H1 (cell line): ENCODE data around the gene BMP4. TPM values are rescaled to one million over a fixed set of nuclear protein-coding genes. Genes with fewer than 3 reads are reported as not detected.

Source experiments
- CREB1 ChIP-seq: IDR thresholded peaks from 2 replicates; pipeline ENCODE4 v1.6.1; 2012; ENCODE audit warnings: inconsistent platforms
- E2F6 ChIP-seq: IDR thresholded peaks from 2 replicates; pipeline ENCODE4 v1.6.1; 2012; ENCODE audit warnings: inconsistent platforms
- JUND ChIP-seq: IDR thresholded peaks from 2 replicates; pipeline ENCODE4 v1.6.1; 2011; ENCODE audit warnings: mild to moderate bottlenecking, improper control_type of control experiment, low read length
- NRF1 ChIP-seq: IDR thresholded peaks from 2 replicates; pipeline ENCODE4 v1.6.1; 2011; ENCODE audit warnings: mild to moderate bottlenecking, low read depth, low read length, improper control_type of control experiment
- RBBP5 ChIP-seq: IDR thresholded peaks from 2 replicates; pipeline ENCODE4 v1.7.1; 2012; ENCODE audit warnings: low read depth, mild to moderate bottlenecking, inconsistent platforms, low read length, moderate library complexity, borderline replicate concordance
- RFX5 ChIP-seq: IDR thresholded peaks from 2 replicates; pipeline ENCODE4 v1.6.1; 2011; ENCODE audit warnings: low read depth, low read length, improper control_type of control experiment, borderline replicate concordance
- RXRA ChIP-seq: IDR thresholded peaks from 2 replicates; pipeline ENCODE4 v1.6.1; 2011; ENCODE audit warnings: low read depth, mild to moderate bottlenecking, low read length, moderate library complexity; ENCODE audit not compliant: insufficient read depth
- SP4 ChIP-seq: IDR thresholded peaks from 2 replicates; pipeline ENCODE4 v1.6.1; 2012; ENCODE audit warnings: low read length, inconsistent platforms
- SUZ12 ChIP-seq: fragments of 200-600 bp; sonication (generic); IDR thresholded peaks from 2 replicates; pipeline ENCODE4 v1.6.1; 2012; ENCODE audit warnings: mild to moderate bottlenecking, inconsistent platforms, low read length, moderate library complexity, mixed read lengths
- TBP ChIP-seq: IDR thresholded peaks from 2 replicates; pipeline ENCODE4 v1.6.1; 2011; ENCODE audit warnings: low read depth, low read length, improper control_type of control experiment
- polyA plus RNA-seq, 7 experiments: library from polyadenylated mRNA; depleted of rRNA in 3 of 7; stranded (reverse) in 5 of 7; unstranded in 2 of 7; fragments of >200 nt in 5 of 7; fragments of 200-250 nt in 2 of 7; gene quantifications; 1 replicate in 5 of 7; 2 replicates in 1 of 7; 4 replicates in 1 of 7; pipeline versions ENCODE4 v1.2.1 to v1.2.3, GENCODE V29; 2011 to 2013; ENCODE audit warnings: missing spikeins in 2 of 7, mixed read lengths in 2 of 7
- total RNA-seq: library from RNA; stranded (reverse); fragmentation: NEBNext Ultra II Directional; extraction: Animal tissue kit (Norgen Biotek cat#: 25700); gene quantifications from 2 replicates; pipeline ENCODE4 v1.2.1, GENCODE V29; 2021

The BMP4 gene
- total and polyA plus RNA-seq, 2 of the 8 experiments (the other 6 are each of a cell fraction or from before 2014, with no cell fraction given): 2.3 to 5.4 TPM

DNA sequence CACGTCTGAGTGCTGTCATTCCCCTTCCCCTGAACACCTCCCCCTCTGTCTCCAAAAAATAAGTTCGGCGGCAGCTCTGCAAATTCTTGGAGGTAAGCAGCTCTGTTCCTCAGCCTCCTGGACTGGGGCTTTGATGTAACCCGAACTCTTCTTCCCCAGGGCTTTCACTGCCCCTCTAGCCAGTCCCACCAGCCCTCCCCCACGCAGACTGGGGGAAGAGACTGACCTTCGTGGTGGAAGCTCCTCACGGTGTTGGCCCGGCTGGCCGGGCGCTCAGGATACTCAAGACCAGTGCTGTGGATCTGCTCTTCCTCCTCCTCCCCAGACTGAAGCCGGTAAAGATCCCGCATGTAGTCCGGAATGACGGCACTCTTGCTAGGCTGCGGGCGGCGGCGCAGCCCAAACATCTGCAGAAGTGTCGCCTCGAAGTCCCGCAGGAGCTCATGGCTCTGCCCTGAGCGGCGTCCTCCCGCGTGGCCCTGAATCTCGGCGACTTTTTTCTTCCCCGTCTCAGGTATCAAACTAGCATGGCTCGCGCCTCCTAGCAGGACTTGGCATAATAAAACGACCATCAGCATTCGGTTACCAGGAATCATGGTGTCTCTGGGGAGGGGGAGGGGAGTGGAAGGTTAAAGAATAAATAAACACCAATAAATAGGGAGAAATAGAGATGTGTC, 4.9 kb downstream of the BMP4 start (continued):
- TF ChIP-seq RFX5 (no peak), RBBP5 (peak; percentile 72; the same call in 1 of the 2 replicates), CREB1 (no peak), JUND (no peak), SUZ12 (peak; percentile 71), NRF1 (no peak), SP4 (no peak), E2F6 (peak; percentile 46; the same call in 1 of the 2 replicates), RXRA (no peak), TBP (0 out of 2 replicates have a peak, but pooled peaks have one; percentile 9)
